Mesenchymal stem cell (in vitro differentiated cells and primary cell): ENCODE measurements around the gene NDUFS6.
A peak's percentile ranks its signal among the peaks of the same experiment; 100 is the strongest.

Experiments
- DNase-seq: peaks from one replicate; pipeline ENCODE4 v3.0.0-alpha.2; 2013
- H2AFZ ChIP-seq: one replicate; pipeline ENCODE4 v1.6.1; 2013; ENCODE audit warnings: low read depth, mild to moderate bottlenecking, control low read depth, inconsistent platforms, low read length, moderate library complexity
- H2AK5ac ChIP-seq: 2 replicates; pipeline ENCODE4 v1.6.1; 2013; ENCODE audit warnings: low read length, moderate library complexity, mild to moderate bottlenecking, inconsistent platforms; ENCODE audit not compliant: severe bottlenecking
- H2BK120ac ChIP-seq: one replicate; pipeline ENCODE4 v1.6.1; 2013; ENCODE audit warnings: low read depth, mild to moderate bottlenecking, inconsistent platforms, low read length, moderate library complexity
- H2BK12ac ChIP-seq, 2 experiments: one replicate each; pipeline ENCODE4 v1.6.1; 2013; ENCODE audit warnings: inconsistent platforms in 2 of 2, low read length in 2 of 2, mild to moderate bottlenecking in 2 of 2, moderate library complexity in 2 of 2, control low read depth in 1 of 2
- H2BK15ac ChIP-seq: one replicate; pipeline ENCODE4 v1.6.1; 2013; ENCODE audit warnings: mild to moderate bottlenecking, low read depth, inconsistent platforms; ENCODE audit not compliant: poor library complexity, severe bottlenecking
- H2BK5ac ChIP-seq: 2 replicates; pipeline ENCODE4 v1.6.1; 2013; ENCODE audit warnings: low read depth, mild to moderate bottlenecking, low read length, control low read depth, inconsistent platforms; ENCODE audit not compliant: poor library complexity, severe bottlenecking
- H3K14ac ChIP-seq, 2 experiments: one replicate each; pipeline ENCODE4 v1.6.1; 2013; ENCODE audit warnings: inconsistent platforms in 2 of 2, low read length in 2 of 2, control low read depth in 1 of 2, mild to moderate bottlenecking in 1 of 2, moderate library complexity in 1 of 2
- H3K18ac ChIP-seq, 2 experiments: one replicate each; pipeline ENCODE4 v1.6.1; 2013; ENCODE audit warnings: inconsistent platforms in 2 of 2, low read length in 2 of 2, control low read depth in 1 of 2, low read depth in 1 of 2, mild to moderate bottlenecking in 1 of 2
- H3K23ac ChIP-seq, 2 experiments: one replicate each; pipeline ENCODE4 v1.6.1; 2013; ENCODE audit warnings: inconsistent platforms in 2 of 2, low read length in 2 of 2, mild to moderate bottlenecking in 2 of 2, moderate library complexity in 2 of 2, control low read depth in 1 of 2
- H3K27ac ChIP-seq: 2 replicates; pipeline ENCODE4 v1.5.1; 2013; ENCODE audit warnings: mild to moderate bottlenecking, moderate library complexity, low read length, control low read depth, inconsistent platforms; ENCODE audit not compliant: poor library complexity, severe bottlenecking
- H3K27me3 ChIP-seq, 2 experiments: 2 replicates each; pipeline versions ENCODE4 v1.6.1 to v1.7.0; 2013; ENCODE audit warnings: low read length in 2 of 2, mild to moderate bottlenecking in 2 of 2, moderate library complexity in 2 of 2, control low read depth in 1 of 2, inconsistent platforms in 1 of 2; ENCODE audit not compliant: control insufficient read depth in 1 of 2, insufficient read depth in 1 of 2
- H3K36me3 ChIP-seq, 2 experiments: 2 replicates each; pipeline versions ENCODE4 v1.6.1 to v1.7.0; 2013; ENCODE audit warnings: low read length in 2 of 2, control low read depth in 1 of 2, inconsistent platforms in 1 of 2, low read depth in 1 of 2, mild to moderate bottlenecking in 1 of 2; ENCODE audit not compliant: insufficient read depth in 2 of 2, control insufficient read depth in 1 of 2
- H3K4ac ChIP-seq, 2 experiments: one replicate each; pipeline ENCODE4 v1.6.1; 2013; ENCODE audit warnings: inconsistent platforms in 2 of 2, low read length in 2 of 2, mild to moderate bottlenecking in 2 of 2, moderate library complexity in 2 of 2, control low read depth in 1 of 2, low read depth in 1 of 2
- H3K4me1 ChIP-seq: 2 replicates; pipeline ENCODE4 v1.6.1; 2013; ENCODE audit warnings: low read depth, low read length, control low read depth; ENCODE audit not compliant: control insufficient read depth, insufficient read depth
- H3K4me2 ChIP-seq: 2 replicates; pipeline ENCODE4 v1.6.1; 2013; ENCODE audit warnings: low read length, mild to moderate bottlenecking, inconsistent platforms; ENCODE audit not compliant: poor library complexity, severe bottlenecking
- H3K4me3 ChIP-seq, 2 experiments: 2 replicates each; pipeline versions ENCODE4 v1.5.1 to v1.7.0; 2013; ENCODE audit warnings: low read length in 2 of 2, mild to moderate bottlenecking in 2 of 2, control low read depth in 1 of 2, low read depth in 1 of 2; ENCODE audit not compliant: insufficient read depth in 1 of 2
- H3K79me1 ChIP-seq: replicated peaks from 2 replicates; pipeline ENCODE4 v1.6.1; 2013; ENCODE audit warnings: mild to moderate bottlenecking, control low read depth, low read length, inconsistent platforms; ENCODE audit not compliant: poor library complexity, severe bottlenecking
- H3K9ac ChIP-seq: 2 replicates; pipeline ENCODE4 v1.7.0; 2013; ENCODE audit warnings: mild to moderate bottlenecking, low read length, moderate library complexity
- H3K9me3 ChIP-seq: 2 replicates; pipeline ENCODE4 v1.7.0; 2013; ENCODE audit warnings: mild to moderate bottlenecking, low read length; ENCODE audit not compliant: control insufficient read depth
- H4K8ac ChIP-seq: one replicate; pipeline ENCODE4 v1.6.1; 2013; ENCODE audit warnings: inconsistent platforms, mild to moderate bottlenecking, low read length, moderate library complexity
- H4K91ac ChIP-seq: one replicate; pipeline ENCODE4 v1.6.1; 2013; ENCODE audit warnings: mild to moderate bottlenecking, low read length, inconsistent platforms
- WGBS: methylation state at CpG from one replicate; pipeline ENCODE4 v1.1.7; 2013; ENCODE audit warnings: mixed read lengths; 5-methylcytosine and 5-hydroxymethylcytosine counted together

NDUFS6 gene

DNA sequence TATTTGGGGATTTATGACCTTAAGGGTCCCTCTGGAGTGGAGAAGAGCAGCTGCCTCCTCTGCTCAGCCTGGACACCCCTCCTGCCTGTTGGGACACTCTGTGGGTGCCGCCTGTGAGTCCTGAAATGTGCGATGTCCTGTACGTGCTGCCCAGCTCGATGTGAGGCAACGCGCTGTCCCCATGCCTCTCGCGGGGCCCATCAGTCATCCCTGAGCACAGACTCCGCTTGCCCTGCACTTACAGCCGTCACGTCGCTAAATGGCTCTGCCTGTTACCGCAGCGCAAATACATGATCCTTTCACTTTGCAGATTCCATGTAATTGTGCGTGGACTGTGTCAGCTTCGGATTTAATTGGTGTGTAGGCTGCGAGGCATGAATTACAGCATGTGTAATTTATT is 54.4 kb downstream of the NDUFS6 start:
- DNase-seq = no peak
- no peaks in the 10 kb centered on the region for H3K79me1 ChIP-seq
- H3K4ac ChIP-seq = no peak overlapping the region
- no peak overlapping the region for H4K91ac ChIP-seq
- no peak overlapping the region for H2AFZ ChIP-seq
- H3K27me3 ChIP-seq = peaks cover 56 to 79% of the 10 kb centered on the region in 2 experiments
- no peak overlapping the region for H2BK5ac ChIP-seq
- H3K36me3 ChIP-seq = no peaks in the 10 kb centered on the region
- no peak overlapping the region for H2AK5ac ChIP-seq
- H3K18ac ChIP-seq = no peak overlapping the region
- H2BK12ac ChIP-seq = no peak overlapping the region
- H3K9me3 ChIP-seq = no peaks in the 10 kb centered on the region
- no peak overlapping the region for H3K4me2 ChIP-seq
- WGBS = 83% methylated on average over 15 of the region's 17 CpGs
- H3K4me3 ChIP-seq = no peak overlapping the region
- H3K9ac ChIP-seq = no peak overlapping the region
- H3K23ac ChIP-seq = no peak overlapping the region
- H3K4me1 ChIP-seq = peaks cover 4% of the 10 kb centered on the region
- H3K14ac ChIP-seq = no peak overlapping the region
- H2BK120ac ChIP-seq = no peak overlapping the region
- no peak overlapping the region for H2BK15ac ChIP-seq
- H3K27ac ChIP-seq = no peak overlapping the region
- H4K8ac ChIP-seq = no peak overlapping the region

DNA sequence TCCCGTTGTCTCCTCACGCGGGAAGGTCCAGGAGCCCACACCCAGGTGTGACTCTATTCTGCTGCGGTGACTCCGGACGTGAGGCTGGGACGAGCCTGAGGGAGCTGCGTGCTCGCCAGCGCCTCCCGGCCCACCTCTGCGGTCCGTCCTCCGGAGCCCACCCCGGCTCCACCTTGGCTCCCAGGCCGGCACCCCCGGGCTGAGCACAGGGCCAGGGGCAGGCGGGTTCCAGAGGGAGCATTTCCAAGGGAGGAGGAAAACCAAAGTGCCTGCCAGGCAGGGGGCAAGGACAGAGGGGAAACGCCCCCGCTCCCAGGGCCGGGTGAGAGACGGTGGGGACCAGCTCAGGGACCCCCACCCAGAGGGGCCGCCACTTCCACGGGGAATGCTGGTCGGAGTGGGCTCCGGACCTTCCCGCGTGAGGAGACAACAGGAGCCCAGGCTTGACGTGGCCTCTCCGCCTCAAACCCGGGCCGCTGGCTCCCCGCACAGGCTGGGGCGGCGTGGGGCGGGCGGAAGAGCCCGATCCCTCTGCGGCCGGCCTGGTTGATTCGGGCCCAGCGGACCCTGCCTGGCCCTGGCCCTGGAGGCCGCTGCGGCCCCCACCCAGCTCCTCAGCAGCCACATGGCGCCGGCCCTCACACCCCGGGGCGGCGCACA is 55.5 kb downstream of the NDUFS6 start:
- Histone ChIP-seq H3K9ac (no peak overlapping the region), H3K36me3 (no peaks in the 10 kb centered on the region), H3K9me3 (no peaks in the 10 kb centered on the region), H3K27ac (no peak overlapping the region), H2BK15ac (no peak overlapping the region), H3K4me2 (no peak overlapping the region), H2BK12ac (no peak overlapping the region), H2AK5ac (no peak overlapping the region), H3K18ac (no peak overlapping the region), H4K8ac (no peak overlapping the region), H3K23ac (no peak overlapping the region), H3K79me1 (no peaks in the 10 kb centered on the region), H2BK120ac (no peak overlapping the region), H3K27me3 (peaks cover 52 to 79% of the 10 kb centered on the region in 2 experiments), H2BK5ac (no peak overlapping the region), H3K4me3 (peak overlapping the region in 1 of 2 experiments; percentile 55), H2AFZ (no peak overlapping the region), H3K14ac (no peak overlapping the region), H3K4me1 (no peaks in the 10 kb centered on the region), H4K91ac (no peak overlapping the region), H3K4ac (no peak overlapping the region)
- 83% methylated on average over 49 of the region's 49 CpGs for WGBS
- no peak for DNase-seq

DNA sequence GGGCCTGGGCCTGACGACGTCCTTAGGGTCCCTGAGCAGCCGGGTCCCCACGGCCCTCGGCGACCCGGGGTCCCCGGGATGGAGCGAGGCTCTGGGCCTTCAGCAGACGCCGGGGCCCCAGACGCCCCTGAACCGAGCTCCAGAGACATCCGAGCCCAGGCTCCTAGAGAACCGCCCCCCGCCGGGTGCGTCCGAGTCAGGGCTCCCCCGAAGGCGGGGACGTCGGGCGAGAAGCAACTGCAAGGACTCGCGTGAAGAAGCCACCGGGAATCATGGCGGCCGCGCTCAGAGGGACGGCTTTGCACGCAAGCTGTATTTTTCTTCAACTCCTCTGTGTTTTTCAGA is 56.0 kb downstream of the NDUFS6 start:
- H2AK5ac ChIP-seq = no peak overlapping the region
- H2BK5ac ChIP-seq = no peak overlapping the region
- H3K23ac ChIP-seq = no peak overlapping the region
- H2BK12ac ChIP-seq = no peak overlapping the region
- no peak overlapping the region for H2AFZ ChIP-seq
- H3K9me3 ChIP-seq = no peaks in the 10 kb centered on the region
- H3K27me3 ChIP-seq = peaks cover 48 to 80% of the 10 kb centered on the region in 2 experiments
- H2BK15ac ChIP-seq = no peak overlapping the region
- no peaks in the 10 kb centered on the region for H3K4me1 ChIP-seq
- no peak overlapping the region for H3K4me2 ChIP-seq
- no peak overlapping the region for H4K91ac ChIP-seq
- H3K14ac ChIP-seq = no peak overlapping the region
- 92% methylated on average over 32 of the region's 32 CpGs for WGBS
- H3K79me1 ChIP-seq = no peaks in the 10 kb centered on the region
- H3K27ac ChIP-seq = no peak overlapping the region
- no peak overlapping the region for H3K9ac ChIP-seq
- no peak overlapping the region for H3K4ac ChIP-seq
- H3K36me3 ChIP-seq = no peaks in the 10 kb centered on the region
- DNase-seq = no peak
- H2BK120ac ChIP-seq = no peak overlapping the region
- no peak overlapping the region for H4K8ac ChIP-seq
- H3K4me3 ChIP-seq = no peak overlapping the region
- H3K18ac ChIP-seq = no peak overlapping the region

DNA sequence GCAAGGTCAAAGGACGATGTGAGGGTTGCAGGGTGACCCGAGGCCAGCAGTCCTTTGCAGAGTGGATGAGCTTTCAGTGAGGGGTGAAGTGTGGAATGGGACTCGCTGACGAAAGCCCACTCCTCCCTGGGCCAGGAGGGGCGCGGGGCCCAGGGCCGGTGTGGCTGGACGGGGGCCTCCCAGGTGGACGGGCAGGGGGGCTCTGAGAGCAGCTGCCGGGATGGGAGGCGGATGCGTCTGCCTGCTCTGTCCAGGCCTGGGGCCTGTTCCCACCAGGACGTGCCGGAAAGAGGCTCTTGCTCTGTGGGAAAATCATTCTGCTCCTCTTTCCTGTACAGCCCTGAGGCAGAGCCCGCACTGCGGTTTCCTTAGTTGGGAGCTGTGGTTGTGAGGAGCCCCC is 57.2 kb downstream of the NDUFS6 start:
- H3K4me3 ChIP-seq = no peak overlapping the region
- no peak overlapping the region for H3K14ac ChIP-seq
- no peak overlapping the region for H3K4ac ChIP-seq
- H3K18ac ChIP-seq = no peak overlapping the region
- H2BK15ac ChIP-seq = no peak overlapping the region
- no peak overlapping the region for H2BK120ac ChIP-seq
- no peak overlapping the region for H3K4me2 ChIP-seq
- no peak overlapping the region for H4K8ac ChIP-seq
- H3K27me3 ChIP-seq = peaks cover 42 to 81% of the 10 kb centered on the region in 2 experiments
- no peak overlapping the region for H3K9ac ChIP-seq
- no peak for DNase-seq
- peaks cover 4% of the 10 kb centered on the region for H3K4me1 ChIP-seq
- H3K23ac ChIP-seq = no peak overlapping the region
- no peak overlapping the region for H2AK5ac ChIP-seq
- no peak overlapping the region for H3K27ac ChIP-seq
- no peaks in the 10 kb centered on the region for H3K36me3 ChIP-seq
- 87% methylated on average over 13 of the region's 16 CpGs for WGBS
- H3K79me1 ChIP-seq = no peaks in the 10 kb centered on the region
- H3K9me3 ChIP-seq = no peaks in the 10 kb centered on the region
- H4K91ac ChIP-seq = no peak overlapping the region
- H2BK12ac ChIP-seq = no peak overlapping the region
- no peak overlapping the region for H2AFZ ChIP-seq
- H2BK5ac ChIP-seq = no peak overlapping the region
